Metanephros (tissue), 1 donor: ENCODE data around the gene EN2. TPM values are rescaled to one million over a fixed set of nuclear protein-coding genes. Genes with fewer than 3 reads are reported as not detected.

Source experiments
- total RNA-seq: library from RNA; depleted of rRNA; stranded (reverse); fragments of >200 nt; gene quantifications from one replicate; pipeline ENCODE4 v1.2.3, GENCODE V29; 2014

The EN2 gene
- not detected for total RNA-seq

GRCh38 chr7:155458111-155458877 lies at the start of gene EN2:
TSS of gene EN2 (plus strand) at chr7:155458129. CDS start at chr7:155458378, 249 bp downstream.

Other genes starting within 250 kb of the EN2 start
- 66.6 TPM for gene INSIG1, start 160.3 kb upstream of the EN2 start, total RNA-seq
- not detected for gene CNPY1, start 88.4 kb downstream of the EN2 start, total RNA-seq
- gene RBM33, start 186.5 kb downstream of the EN2 start, total RNA-seq = 58.4 TPM